Activated CD8-positive, alpha-beta T cell treated with anti-CD3 and anti-CD28 coated beads, Interleukin-2, amount 10 ng/mL, durations not matched to agents 7 days and 5 days (primary cell): Measurements from ENCODE around the gene LCE1E. TPM values are rescaled to one million over a fixed set of nuclear protein-coding genes. Genes with fewer than 3 reads are reported as not detected.

Experiments used
- ATAC-seq: fragments of 150-1000 bp; cut with Tn5 transposase; one replicate; pipeline ENCODE4 v1.10.0; 2021; ENCODE audit warnings: moderate library complexity
- CTCF ChIA-PET: fragments of 350-600 bp; sonication (Branson Sonifier 250); formaldehyde crosslinking; loops from one replicate; lab custom pipeline; 2021; ENCODE audit warnings: antibody characterized with exemption; lab: Charles Lee
- POLR2A ChIA-PET: fragments of 350-600 bp; sonication (Branson Sonifier 250); formaldehyde crosslinking; loops from one replicate; lab custom pipeline; 2021; ENCODE audit warnings: antibody characterized with exemption; lab: Charles Lee
- DNase-seq: peaks from one replicate; pipeline ENCODE4 v3.0.0-alpha.2; 2020
- H3K27ac Mint-ChIP-seq: one replicate; pipeline ENCODE4 v1.8.0; 2021; ENCODE audit warnings: mild to moderate bottlenecking, mixed read lengths
- H3K27me3 Mint-ChIP-seq: one replicate; pipeline ENCODE4 v1.8.0; 2021; ENCODE audit warnings: low read depth, mixed read lengths
- H3K36me3 Mint-ChIP-seq: one replicate; pipeline ENCODE4 v1.8.0; 2021; ENCODE audit warnings: low read depth, mixed read lengths
- H3K4me1 Mint-ChIP-seq: one replicate; pipeline ENCODE4 v1.8.0; 2021; ENCODE audit warnings: low read depth, mixed read lengths
- H3K4me3 Mint-ChIP-seq: one replicate; pipeline ENCODE4 v1.8.0; 2021; ENCODE audit warnings: mild to moderate bottlenecking, mixed read lengths
- H3K9me3 Mint-ChIP-seq: one replicate; pipeline ENCODE4 v1.8.0; 2022; ENCODE audit warnings: mixed read lengths; ENCODE audit not compliant: insufficient read depth
- total RNA-seq, 2 experiments: library from RNA; stranded (reverse); gene quantifications; one replicate each; pipeline ENCODE4 v1.2.3, GENCODE V29; 2021

LCE1E gene
- not detected for total RNA-seq

DNA sequence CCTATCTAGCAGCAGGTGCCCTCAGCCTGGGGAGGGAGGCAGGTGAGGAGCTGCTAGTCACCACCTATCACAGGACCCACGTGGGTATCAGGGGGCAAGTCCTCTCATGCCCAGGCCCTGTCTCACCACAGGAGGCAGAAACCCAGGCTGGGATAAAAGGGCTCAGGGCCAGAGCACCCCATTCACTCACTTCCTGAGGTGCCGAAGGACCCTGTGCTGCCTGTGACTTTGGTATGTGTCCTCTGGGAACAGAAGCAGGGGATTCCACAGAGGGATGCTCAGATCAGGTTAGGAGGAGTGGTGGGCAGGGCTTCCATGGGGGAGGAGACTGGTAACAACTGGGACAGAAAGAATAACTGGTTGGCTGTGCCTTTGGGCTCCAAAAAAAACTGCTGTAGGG, at the start of gene LCE1E:
Gene LCE1E (plus strand): TSS at position 181 of the 400 bp plus-strand sequence. CDS start 1,043 bp downstream, outside the sequence.
- CTCF ChIA-PET: no interaction called here
- ATAC-seq (no peak), DNase-seq (no peak)
- peaks cover 14% of the 10 kb centered on the region for H3K27me3 Mint-ChIP-seq
- no peaks in the 10 kb centered on the region for H3K9me3 Mint-ChIP-seq
- no peak within 1 kb of the TSS for H3K27ac Mint-ChIP-seq
- H3K4me1 Mint-ChIP-seq: no peaks in the 10 kb centered on the region
- POLR2A ChIA-PET: no interaction called here
- no peaks in the 10 kb centered on the region for H3K36me3 Mint-ChIP-seq
- H3K4me3 Mint-ChIP-seq: no peak within 1 kb of the TSS

GRCh38 chr1:152737997-152738396, 48.1 kb upstream of the LCE1E start:
- H3K4me1 Mint-ChIP-seq: no peaks in the 10 kb centered on the region
- no peak overlapping the region for H3K4me3 Mint-ChIP-seq
- DNase-seq (no peak), ATAC-seq (no peak)
- ChIA-PET CTCF (no interaction called here), POLR2A (no interaction called here)
- H3K27ac Mint-ChIP-seq: no peak overlapping the region
- H3K36me3 Mint-ChIP-seq: no peaks in the 10 kb centered on the region
- H3K27me3 Mint-ChIP-seq: peaks cover 16% of the 10 kb centered on the region
- no peaks in the 10 kb centered on the region for H3K9me3 Mint-ChIP-seq

- Mint-ChIP-seq H3K36me3 (no peaks in the 10 kb centered on the region), H3K27ac (no peak overlapping the region), H3K4me1 (no peaks in the 10 kb centered on the region), H3K9me3 (no peaks in the 10 kb centered on the region), H3K27me3 (peaks cover 13% of the 10 kb centered on the region), H3K4me3 (no peak overlapping the region)
- POLR2A ChIA-PET: no interaction called here
- DNase-seq (no peak), ATAC-seq (no peak)
- CTCF ChIA-PET: no interaction called here
Measured at GRCh38 chr1:152739841-152740240, 46.2 kb upstream of the LCE1E start.

- no peak overlapping the region for H3K4me3 Mint-ChIP-seq
Measured at GRCh38 chr1:152741656-152742055, 44.4 kb upstream of the LCE1E start.

DNA sequence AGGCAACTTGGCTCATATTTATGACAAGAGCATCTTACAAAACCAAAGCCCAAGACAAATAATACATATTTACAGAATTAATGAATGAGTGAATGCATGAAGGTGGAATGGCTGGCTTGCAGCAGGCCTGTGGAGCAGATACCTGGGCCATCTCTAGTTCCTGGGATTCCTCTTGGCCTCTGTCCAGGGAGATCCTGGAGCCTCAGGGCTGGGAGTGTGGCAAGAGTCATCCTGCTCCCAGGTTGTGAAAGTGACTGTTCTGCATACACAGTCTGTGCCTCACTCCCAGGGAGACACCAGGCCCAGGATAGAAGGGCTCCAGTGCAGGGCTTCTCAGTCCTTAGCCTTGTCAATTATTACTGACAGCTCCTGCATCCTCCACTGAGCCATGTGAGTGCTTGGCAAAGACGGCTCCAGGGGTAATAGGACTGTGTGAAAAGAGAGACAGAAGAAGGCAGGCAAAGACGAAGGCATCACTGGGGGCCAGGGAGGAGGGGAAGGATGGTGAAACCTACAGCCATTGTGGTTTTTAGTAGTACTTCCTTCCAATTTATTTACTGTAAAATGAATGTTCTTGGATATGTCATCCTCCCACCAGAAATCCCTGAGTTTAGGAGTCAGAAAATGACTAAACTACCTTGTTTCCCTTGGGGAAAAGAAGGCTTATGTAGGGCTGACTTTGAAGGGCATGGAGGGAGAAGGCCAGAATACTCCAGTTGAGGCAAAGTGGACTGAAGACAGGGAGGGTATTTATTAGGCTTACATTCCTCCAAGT, 42.5 kb upstream of the LCE1E start:
- no peak overlapping the region for H3K27ac Mint-ChIP-seq
- H3K9me3 Mint-ChIP-seq: no peaks in the 10 kb centered on the region
- no peak overlapping the region for H3K4me3 Mint-ChIP-seq
- H3K4me1 Mint-ChIP-seq: no peaks in the 10 kb centered on the region
- peaks cover 14% of the 10 kb centered on the region for H3K27me3 Mint-ChIP-seq
- H3K36me3 Mint-ChIP-seq: no peaks in the 10 kb centered on the region
- DNase-seq (no peak), ATAC-seq (no peak)
- CTCF ChIA-PET: no interaction called here
- POLR2A ChIA-PET: no interaction called here

More at GRCh38 chr1:152741656-152742055, 44.4 kb upstream of the LCE1E start:
- ChIA-PET CTCF (no interaction called here), POLR2A (no interaction called here)
- H3K27ac Mint-ChIP-seq: no peak overlapping the region
- ATAC-seq (no peak), DNase-seq (no peak)
- H3K36me3 Mint-ChIP-seq: no peaks in the 10 kb centered on the region
- H3K27me3 Mint-ChIP-seq: peaks cover 13% of the 10 kb centered on the region
- no peaks in the 10 kb centered on the region for H3K9me3 Mint-ChIP-seq
- no peaks in the 10 kb centered on the region for H3K4me1 Mint-ChIP-seq

GRCh38 chr1:152745289-152745704, 40.8 kb upstream of the LCE1E start:
- DNase-seq (no peak), ATAC-seq (no peak)
- Mint-ChIP-seq H3K4me1 (no peaks in the 10 kb centered on the region), H3K36me3 (no peaks in the 10 kb centered on the region), H3K27me3 (peaks cover 18% of the 10 kb centered on the region), H3K9me3 (no peaks in the 10 kb centered on the region), H3K4me3 (no peak overlapping the region), H3K27ac (no peak overlapping the region)
- POLR2A ChIA-PET: no interaction called here
- CTCF ChIA-PET: interaction anchor here (1.0 kb wide), 1 partner anchor 287 kb away, joined by 3 read pairs; no protein-coding TSS in a partner anchor

GRCh38 chr1:152745765-152746444, 40.2 kb upstream of the LCE1E start:
- POLR2A ChIA-PET: no interaction called here
- no peak overlapping the region for H3K27ac Mint-ChIP-seq
- no peaks in the 10 kb centered on the region for H3K9me3 Mint-ChIP-seq
- DNase-seq (no peak), ATAC-seq (no peak)
- CTCF ChIA-PET: interaction anchor here (1.0 kb wide), 1 partner anchor 287 kb away, joined by 3 read pairs; no protein-coding TSS in a partner anchor
- peaks cover 19% of the 10 kb centered on the region for H3K27me3 Mint-ChIP-seq
- no peak overlapping the region for H3K4me3 Mint-ChIP-seq
- no peaks in the 10 kb centered on the region for H3K4me1 Mint-ChIP-seq
- H3K36me3 Mint-ChIP-seq: no peaks in the 10 kb centered on the region

GRCh38 chr1:152747831-152748230, 38.2 kb upstream of the LCE1E start:
- Mint-ChIP-seq H3K9me3 (no peaks in the 10 kb centered on the region), H3K27ac (no peak overlapping the region), H3K4me1 (no peaks in the 10 kb centered on the region), H3K4me3 (no peak overlapping the region), H3K36me3 (no peaks in the 10 kb centered on the region), H3K27me3 (peaks cover 14% of the 10 kb centered on the region)
- CTCF ChIA-PET: no interaction called here
- POLR2A ChIA-PET: no interaction called here
- no peak for DNase-seq
- no peak for ATAC-seq

GRCh38 chr1:152752225-152752624, 33.8 kb upstream of the LCE1E start:
- ChIA-PET CTCF (interaction anchor here (1.4 kb wide), 1 partner anchor 20 kb away, joined by 3 read pairs; no protein-coding TSS in a partner anchor), POLR2A (no interaction called here)
- Mint-ChIP-seq H3K4me3 (no peak overlapping the region), H3K27ac (no peak overlapping the region), H3K36me3 (no peaks in the 10 kb centered on the region), H3K9me3 (no peaks in the 10 kb centered on the region), H3K4me1 (no peaks in the 10 kb centered on the region), H3K27me3 (peaks cover 15% of the 10 kb centered on the region)
- no peak for ATAC-seq
- DNase-seq: no peak

DNA sequence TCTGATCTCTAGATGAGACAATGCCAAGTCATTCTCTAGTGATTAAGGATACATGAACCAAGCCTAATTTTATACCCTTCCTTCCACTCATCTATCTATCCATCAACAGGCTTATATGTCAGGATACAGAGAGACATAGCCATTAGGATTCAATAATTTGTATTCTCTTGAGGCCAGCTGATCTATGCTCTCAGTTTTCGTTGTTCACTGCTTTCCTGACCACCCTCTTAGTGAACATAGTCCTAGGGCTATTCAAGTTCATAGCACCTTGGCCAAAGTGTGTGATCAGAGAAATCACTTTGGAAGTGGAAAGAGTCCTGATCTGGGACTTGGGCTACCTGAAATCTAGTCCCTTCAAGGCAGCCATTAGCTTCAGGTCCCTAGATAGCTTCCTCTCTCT, 32.5 kb upstream of the LCE1E start:
- no peaks in the 10 kb centered on the region for H3K9me3 Mint-ChIP-seq
- H3K4me1 Mint-ChIP-seq: no peaks in the 10 kb centered on the region
- ATAC-seq (no peak), DNase-seq (no peak)
- no peaks in the 10 kb centered on the region for H3K36me3 Mint-ChIP-seq
- no peak overlapping the region for H3K27ac Mint-ChIP-seq
- ChIA-PET CTCF (no interaction called here), POLR2A (no interaction called here)
- H3K27me3 Mint-ChIP-seq: peaks cover 12% of the 10 kb centered on the region
- H3K4me3 Mint-ChIP-seq: no peak overlapping the region

- Mint-ChIP-seq H3K36me3 (no peaks in the 10 kb centered on the region), H3K27ac (no peak overlapping the region), H3K4me3 (no peak overlapping the region), H3K9me3 (no peaks in the 10 kb centered on the region), H3K27me3 (peaks cover 3% of the 10 kb centered on the region), H3K4me1 (no peaks in the 10 kb centered on the region)
- ChIA-PET CTCF (no interaction called here), POLR2A (no interaction called here)
- DNase-seq (no peak), ATAC-seq (no peak)
Measured at GRCh38 chr1:152756872-152757271, 29.2 kb upstream of the LCE1E start.

GRCh38 chr1:152757747-152758146, 28.3 kb upstream of the LCE1E start, which contains the start of gene KPRP:
Gene KPRP, plus strand, starts transcription at chr1:152758025. Its CDS starts 1,564 bp downstream, at chr1:152759589.
- Mint-ChIP-seq H3K4me1 (no peaks in the 10 kb centered on the region), H3K27me3 (peaks cover 2% of the 10 kb centered on the region)
- POLR2A ChIA-PET: no interaction called here

More at GRCh38 chr1:152757747-152758146, 28.3 kb upstream of the LCE1E start, which contains the start of gene KPRP:
- no peaks in the 10 kb centered on the region for H3K36me3 Mint-ChIP-seq
- H3K27ac Mint-ChIP-seq: no peak within 1 kb of the TSS
- no peak for DNase-seq
- no peaks in the 10 kb centered on the region for H3K9me3 Mint-ChIP-seq
- ATAC-seq: no peak
- CTCF ChIA-PET: no interaction called here
- no peak within 1 kb of the TSS for H3K4me3 Mint-ChIP-seq
